Activated CD4-positive, alpha-beta T cell treated with anti-CD3 and anti-CD28 coated beads for 36 hours (primary cell): Measurements from ENCODE around the gene ISG20. TPM values are rescaled to one million over a fixed set of nuclear protein-coding genes. Genes with fewer than 3 reads are reported as not detected.

Source experiments
- ATAC-seq: fragments of 200-7000 bp; cut with Tn5 transposase; one replicate; pipeline ENCODE4 v1.10.0; 2021; ENCODE audit warnings: mild to moderate bottlenecking, moderate library complexity
- CTCF ChIA-PET: fragments of 350-600 bp; sonication (Branson Sonifier 250); formaldehyde crosslinking; loops from one replicate; lab custom pipeline; 2021; ENCODE audit warnings: antibody characterized with exemption; lab: Charles Lee
- POLR2A ChIA-PET: fragments of 350-600 bp; sonication (Branson Sonifier 250); formaldehyde crosslinking; loops from one replicate; lab custom pipeline; 2021; ENCODE audit warnings: antibody characterized with exemption, inconsistent platforms; lab: Charles Lee
- DNase-seq: peaks from one replicate; pipeline ENCODE4 v3.0.0-alpha.2; 2020
- H3K27ac Mint-ChIP-seq: one replicate; pipeline ENCODE4 v1.8.0; 2021; ENCODE audit warnings: mixed read lengths
- H3K27me3 Mint-ChIP-seq: one replicate; pipeline ENCODE4 v1.8.0; 2021; ENCODE audit warnings: mixed read lengths
- H3K36me3 Mint-ChIP-seq: one replicate; pipeline ENCODE4 v1.8.0; 2021; ENCODE audit warnings: low read depth, mixed read lengths
- H3K4me1 Mint-ChIP-seq: one replicate; pipeline ENCODE4 v1.8.0; 2021; ENCODE audit warnings: mixed read lengths
- H3K4me3 Mint-ChIP-seq: one replicate; pipeline ENCODE4 v1.8.0; 2021; ENCODE audit warnings: mild to moderate bottlenecking, moderate library complexity, mixed read lengths
- H3K9me3 Mint-ChIP-seq: one replicate; pipeline ENCODE4 v1.8.0; 2021; ENCODE audit warnings: low read depth, mixed read lengths
- intact Hi-C, 2 experiments: fragments of 100-400 bp; cut with DNase I in 1 of 2; cut with micrococcal nuclease in 1 of 2; formaldehyde crosslinking; loops; one replicate each; pipeline versions ENCODE4 v1.14.2 to v1.15.1; 2022 to 2024; cut with DNase I, micrococcal nuclease
- total RNA-seq, 2 experiments: library from RNA; stranded (reverse); gene quantifications; one replicate each; pipeline ENCODE4 v1.2.3, GENCODE V29; 2021

ISG20 gene
- total RNA-seq, 2 experiments from 2014 or later, result 107 to 120 TPM

- Mint-ChIP-seq H3K36me3 (no peaks in the 10 kb centered on the region), H3K27ac (no peak overlapping the region), H3K27me3 (peaks cover 4% of the 10 kb centered on the region), H3K4me3 (no peak overlapping the region), H3K4me1 (no peaks in the 10 kb centered on the region), H3K9me3 (no peaks in the 10 kb centered on the region)
- intact Hi-C loops, result no loop called here
- ATAC-seq, result no peak
- no peak for DNase-seq
- ChIA-PET CTCF (interaction anchor here (1.0 kb wide), 1 partner anchor 13 kb away, joined by 3 read pairs; no protein-coding TSS in a partner anchor), POLR2A (no interaction called here)
Observed at GRCh38 chr15:88695691-88696251, 57.0 kb downstream of the ISG20 start.

DNA sequence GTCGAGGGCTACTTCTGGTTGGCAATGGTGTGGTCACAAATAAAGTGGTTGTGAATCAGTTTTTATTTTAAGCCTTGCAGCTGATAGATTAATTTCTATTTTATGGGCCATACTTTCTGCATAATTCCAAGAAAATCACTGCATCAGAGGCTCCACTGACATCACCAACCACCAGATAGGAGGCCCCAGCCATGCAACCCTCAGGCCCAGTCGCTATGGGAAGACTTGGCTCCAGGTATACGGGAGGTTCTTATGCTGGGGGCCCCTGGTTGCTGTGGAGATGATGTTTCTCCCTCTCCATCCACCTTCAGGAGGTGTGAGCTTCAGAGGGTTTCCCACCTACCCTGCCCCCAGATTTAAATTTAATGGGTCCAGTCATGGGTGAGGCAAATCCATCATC is 57.4 kb downstream of the ISG20 start:
- Mint-ChIP-seq H3K9me3 (no peaks in the 10 kb centered on the region), H3K36me3 (no peaks in the 10 kb centered on the region)
- POLR2A ChIA-PET, result no interaction called here

DNA sequence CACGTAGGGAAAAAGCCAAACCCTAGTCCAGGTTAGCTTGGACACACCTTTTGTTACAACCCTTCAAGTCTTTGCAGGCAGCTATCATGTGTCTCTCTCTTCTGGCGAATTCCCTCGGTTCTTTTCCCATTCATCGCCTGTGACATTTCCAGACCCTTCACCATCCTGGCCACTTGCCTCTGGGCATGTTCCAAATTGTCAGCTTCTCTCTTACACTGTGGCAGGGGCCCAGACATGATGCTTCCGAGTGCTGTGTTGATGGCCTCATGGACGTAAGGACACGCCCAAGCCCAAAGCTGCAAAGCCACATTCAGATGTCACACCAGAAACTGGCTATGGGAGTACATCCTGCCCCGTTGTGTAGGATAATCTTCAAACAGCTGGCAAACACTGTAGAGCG is 58.5 kb downstream of the ISG20 start:
- Mint-ChIP-seq H3K4me3 (no peak overlapping the region), H3K36me3 (no peaks in the 10 kb centered on the region), H3K4me1 (no peaks in the 10 kb centered on the region), H3K9me3 (no peaks in the 10 kb centered on the region), H3K27ac (no peak overlapping the region), H3K27me3 (peaks cover 4% of the 10 kb centered on the region)
- DNase-seq (no peak), ATAC-seq (no peak)
- ChIA-PET CTCF (no interaction called here), POLR2A (no interaction called here)
- intact Hi-C loops, result no loop called here

More for the DNA sequence above, 57.4 kb downstream of the ISG20 start:
- H3K27me3 Mint-ChIP-seq, result peaks cover 4% of the 10 kb centered on the region
- no peak overlapping the region for H3K4me3 Mint-ChIP-seq
- DNase-seq (no peak), ATAC-seq (no peak)
- intact Hi-C loops, result no loop called here
- no peaks in the 10 kb centered on the region for H3K4me1 Mint-ChIP-seq
- CTCF ChIA-PET, result interaction anchor here (0.7 to 1.0 kb wide), 2 partner anchors 13 to 307 kb away, joined by 3 read pairs; no protein-coding TSS in a partner anchor
- H3K27ac Mint-ChIP-seq, result no peak overlapping the region

DNA sequence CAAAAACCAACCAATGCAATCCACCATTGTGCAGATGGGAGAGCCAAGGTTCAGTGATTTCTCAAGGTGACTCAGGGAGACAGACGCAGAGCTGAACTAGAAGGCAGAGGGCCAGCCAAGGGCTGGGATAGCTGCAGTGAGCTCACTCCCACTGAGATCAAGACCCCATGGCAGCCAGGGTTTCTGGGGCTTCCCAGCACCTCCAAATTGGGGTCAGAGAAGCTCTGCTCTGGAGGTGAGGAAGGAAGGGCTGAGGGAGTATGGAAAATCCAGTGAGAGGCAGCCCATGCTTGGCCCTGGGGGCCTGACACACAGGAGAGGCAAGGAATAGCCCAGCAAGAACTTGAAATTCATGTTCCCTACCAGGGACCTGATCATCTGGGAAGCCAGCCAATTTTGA is 61.0 kb downstream of the ISG20 start:
- intact Hi-C loops, result no loop called here
- POLR2A ChIA-PET, result no interaction called here
- CTCF ChIA-PET, result interaction anchor here (0.7 kb wide), 1 partner anchor 47 kb away, joined by 3 read pairs; no protein-coding TSS in a partner anchor
- Mint-ChIP-seq H3K27ac (no peak overlapping the region), H3K27me3 (peaks cover 5% of the 10 kb centered on the region), H3K4me1 (peaks cover 2% of the 10 kb centered on the region), H3K4me3 (no peak overlapping the region), H3K9me3 (no peaks in the 10 kb centered on the region), H3K36me3 (no peaks in the 10 kb centered on the region)
- ATAC-seq, result no peak
- no peak for DNase-seq

- intact Hi-C loops, result loop anchor here in 1 of 2 experiments (1.0 kb wide), 1 partner anchor 76 kb away; no protein-coding TSS in a partner anchor
- Mint-ChIP-seq H3K27ac (no peak overlapping the region), H3K4me3 (no peak overlapping the region), H3K9me3 (no peaks in the 10 kb centered on the region), H3K36me3 (no peaks in the 10 kb centered on the region), H3K27me3 (peaks cover 7% of the 10 kb centered on the region), H3K4me1 (peaks cover 5% of the 10 kb centered on the region)
- ATAC-seq (no peak), DNase-seq (no peak)
- POLR2A ChIA-PET, result no interaction called here
- CTCF ChIA-PET, result no interaction called here
Observed at GRCh38 chr15:88700716-88701115, 61.9 kb downstream of the ISG20 start.

- H3K27ac Mint-ChIP-seq, result no peak overlapping the region
- CTCF ChIA-PET, result interaction anchor here (0.5 to 0.7 kb wide), 2 partner anchors 300 to 502 kb away, joined by 3 to 4 read pairs; no protein-coding TSS in a partner anchor
- H3K27me3 Mint-ChIP-seq, result peaks cover 15% of the 10 kb centered on the region
- intact Hi-C loops, result loop anchor here in 1 of 2 experiments (1.0 kb wide), 1 partner anchor 77 kb away; no protein-coding TSS in a partner anchor
- H3K9me3 Mint-ChIP-seq, result no peaks in the 10 kb centered on the region
- ATAC-seq (peak; percentile 61), DNase-seq (peak; percentile 45)
- no peak overlapping the region for H3K4me3 Mint-ChIP-seq
- H3K36me3 Mint-ChIP-seq, result no peaks in the 10 kb centered on the region
- POLR2A ChIA-PET, result no interaction called here
- peaks cover 8% of the 10 kb centered on the region for H3K4me1 Mint-ChIP-seq
Observed at GRCh38 chr15:88701561-88702095, 62.8 kb downstream of the ISG20 start.

DNA sequence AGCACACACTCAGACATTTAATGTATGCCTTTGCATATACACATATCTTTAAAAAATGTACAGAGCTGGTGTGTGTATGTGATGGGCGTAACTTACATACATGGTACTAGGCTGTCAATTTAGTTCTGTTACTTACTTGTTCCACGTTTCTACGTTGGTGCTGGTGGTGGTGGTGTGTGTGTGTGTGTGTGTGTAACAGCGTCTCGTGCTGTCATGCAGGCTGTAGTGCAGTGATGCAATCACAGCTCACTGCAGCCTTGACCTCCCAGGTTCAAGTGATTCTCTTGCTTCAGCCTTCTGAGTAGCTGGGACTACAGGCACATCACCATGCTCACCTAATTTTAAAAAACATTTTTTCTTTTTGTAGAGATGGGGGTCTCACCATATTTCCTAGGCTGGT is 64.2 kb downstream of the ISG20 start:
- no peak overlapping the region for H3K4me3 Mint-ChIP-seq
- intact Hi-C loops, result no loop called here
- ATAC-seq (no peak), DNase-seq (no peak)
- peaks cover 20% of the 10 kb centered on the region for H3K27me3 Mint-ChIP-seq
- no peaks in the 10 kb centered on the region for H3K36me3 Mint-ChIP-seq
- ChIA-PET CTCF (interaction anchor here (1.0 kb wide), 1 partner anchor 14 kb away, joined by 4 read pairs; no protein-coding TSS in a partner anchor), POLR2A (no interaction called here)
- peaks cover 8% of the 10 kb centered on the region for H3K4me1 Mint-ChIP-seq
- H3K27ac Mint-ChIP-seq, result no peak overlapping the region
- H3K9me3 Mint-ChIP-seq, result no peaks in the 10 kb centered on the region

DNA sequence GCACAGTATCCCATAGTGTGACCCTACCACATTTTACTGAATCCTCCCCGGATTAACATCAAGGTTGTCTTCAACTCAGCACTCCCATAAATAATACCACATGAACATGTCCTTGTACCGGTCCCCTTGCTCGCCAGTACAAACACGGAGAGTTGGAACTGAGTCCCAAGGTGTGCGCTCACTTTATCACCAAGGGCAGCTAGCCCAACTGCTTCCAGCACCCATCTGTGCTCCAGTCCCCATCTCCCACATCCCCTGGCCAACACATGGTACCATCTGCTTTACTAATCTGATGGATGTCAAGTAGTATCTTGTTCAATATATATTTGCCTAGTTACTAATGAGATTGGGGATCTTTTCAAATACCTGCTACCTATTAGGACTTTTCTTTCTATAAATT is 64.7 kb downstream of the ISG20 start:
- H3K4me1 Mint-ChIP-seq, result peaks cover 8% of the 10 kb centered on the region
- no peaks in the 10 kb centered on the region for H3K9me3 Mint-ChIP-seq
- ChIA-PET POLR2A (no interaction called here), CTCF (interaction anchor here (1.0 kb wide), 2 partner anchors 15 to 35 kb away, joined by 3 to 4 read pairs; no protein-coding TSS in a partner anchor)
- intact Hi-C loops, result no loop called here
- H3K27me3 Mint-ChIP-seq, result peaks cover 20% of the 10 kb centered on the region
- H3K27ac Mint-ChIP-seq, result no peak overlapping the region
- no peak overlapping the region for H3K4me3 Mint-ChIP-seq
- ATAC-seq (no peak), DNase-seq (no peak)
- no peaks in the 10 kb centered on the region for H3K36me3 Mint-ChIP-seq

GRCh38 chr15:88704791-88705768 is 66.3 kb downstream of the ISG20 start:
- Mint-ChIP-seq H3K4me1 (peaks cover 8% of the 10 kb centered on the region), H3K9me3 (no peaks in the 10 kb centered on the region), H3K27me3 (peaks cover 29% of the 10 kb centered on the region), H3K27ac (peak overlapping the region; percentile 23), H3K4me3 (peak overlapping the region; percentile 34), H3K36me3 (no peaks in the 10 kb centered on the region)
- DNase-seq, result peak; percentile 16
- ATAC-seq, result no peak
- ChIA-PET POLR2A (no interaction called here), CTCF (interaction anchor here (1.1 kb wide), 1 partner anchor 14 kb away, joined by 3 read pairs; no protein-coding TSS in a partner anchor)
- intact Hi-C loops, result no loop called here

GRCh38 chr15:88705769-88706165 is 67.0 kb downstream of the ISG20 start:
- Mint-ChIP-seq H3K27ac (no peak overlapping the region), H3K27me3 (peaks cover 29% of the 10 kb centered on the region), H3K36me3 (no peaks in the 10 kb centered on the region), H3K4me1 (peaks cover 8% of the 10 kb centered on the region), H3K9me3 (no peaks in the 10 kb centered on the region), H3K4me3 (peak overlapping the region; percentile 6)
- POLR2A ChIA-PET, result no interaction called here
- CTCF ChIA-PET, result interaction anchor here (1.1 kb wide), 1 partner anchor 15 kb away, joined by 3 read pairs; no protein-coding TSS in a partner anchor
- intact Hi-C loops, result no loop called here
- ATAC-seq, result no peak
- no peak for DNase-seq
